Measurements from ENCODE around the gene CHST11. TPM values are rescaled to one million over a fixed set of nuclear protein-coding genes. Genes with fewer than 3 reads are reported as not detected.
A peak's percentile ranks its signal among the peaks of the same experiment; 100 is the strongest.

The CHST11 gene
- total and polyA plus RNA-seq, 9 of the 15 experiments (the other 6 are each of a cell fraction or from before 2014, with no cell fraction given): 2.3 to 38.7 (median 15.0) TPM

DNA sequence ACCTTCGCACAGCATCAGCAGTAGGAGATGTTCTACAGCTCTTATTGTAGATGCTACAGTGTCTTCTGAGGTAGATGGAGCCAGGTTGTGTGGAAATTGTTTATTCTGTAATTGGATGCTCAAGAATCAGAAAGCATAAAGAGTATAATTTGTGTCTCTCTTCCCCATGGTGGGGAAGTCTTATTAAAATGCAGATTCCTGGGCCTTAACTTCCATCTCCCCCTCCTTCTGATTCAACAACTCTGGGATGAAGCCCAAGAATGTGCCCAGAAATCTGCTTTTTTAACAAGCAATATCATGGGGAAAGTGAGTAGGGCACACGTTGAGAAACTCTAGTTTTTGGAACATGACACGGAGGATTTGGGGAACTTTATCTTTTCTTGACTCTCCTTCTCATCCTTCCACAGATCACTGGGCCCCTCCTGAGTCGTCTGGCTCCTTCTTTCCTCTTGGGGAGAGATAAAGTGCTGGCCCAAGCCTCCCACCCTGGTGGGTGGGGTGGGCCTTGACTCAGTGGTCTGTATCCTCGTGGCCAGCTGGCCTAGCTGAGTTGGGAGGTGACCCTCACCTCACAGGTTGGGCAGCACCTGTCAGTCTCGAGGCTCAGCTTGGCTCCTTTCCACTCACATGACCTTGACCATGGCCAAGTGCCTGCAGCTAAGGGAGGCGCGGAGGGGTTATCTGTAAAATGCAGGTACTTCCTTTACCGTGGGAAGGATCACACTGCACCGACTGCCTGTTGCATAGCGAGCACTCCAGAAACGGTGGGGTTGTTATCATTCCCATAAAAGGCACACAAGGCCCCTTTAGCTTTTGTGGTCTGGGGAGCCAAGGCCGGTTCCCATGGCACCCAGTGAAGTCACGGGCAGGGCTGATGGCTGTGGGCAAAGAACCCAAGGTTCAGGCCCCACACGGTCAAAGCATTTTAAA, 141.9 kb downstream of the CHST11 start (continued):
- TF ChIP-seq, protein P1, sequence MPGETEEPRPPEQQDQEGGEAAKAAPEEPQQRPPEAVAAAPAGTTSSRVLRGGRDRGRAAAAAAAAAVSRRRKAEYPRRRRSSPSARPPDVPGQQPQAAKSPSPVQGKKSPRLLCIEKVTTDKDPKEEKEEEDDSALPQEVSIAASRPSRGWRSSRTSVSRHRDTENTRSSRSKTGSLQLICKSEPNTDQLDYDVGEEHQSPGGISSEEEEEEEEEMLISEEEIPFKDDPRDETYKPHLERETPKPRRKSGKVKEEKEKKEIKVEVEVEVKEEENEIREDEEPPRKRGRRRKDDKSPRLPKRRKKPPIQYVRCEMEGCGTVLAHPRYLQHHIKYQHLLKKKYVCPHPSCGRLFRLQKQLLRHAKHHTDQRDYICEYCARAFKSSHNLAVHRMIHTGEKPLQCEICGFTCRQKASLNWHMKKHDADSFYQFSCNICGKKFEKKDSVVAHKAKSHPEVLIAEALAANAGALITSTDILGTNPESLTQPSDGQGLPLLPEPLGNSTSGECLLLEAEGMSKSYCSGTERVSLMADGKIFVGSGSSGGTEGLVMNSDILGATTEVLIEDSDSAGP (CRISPR knock-in tag; IDR thresholded peaks at IDR 0.05): peak; percentile 54; the same call in 1 of the 2 replicates
- TF ChIP-seq ZBED1 (IDR thresholded peaks at IDR 0.05) (no peak), BRD9 (IDR thresholded peaks at IDR 0.05; ENCODE audit: low read depth, partially characterized antibody) (no peak), ZNF232 (CRISPR knock-in tag; IDR thresholded peaks at IDR 0.05) (no peak), MYNN (IDR thresholded peaks at IDR 0.05) (peak; percentile 93), MYNN (CRISPR knock-in tag; IDR thresholded peaks at IDR 0.05) (no peak), HDAC2 (IDR thresholded peaks at IDR 0.05) (peak; percentile 95), XRCC5 (IDR thresholded peaks at IDR 0.05; ENCODE audit: low read depth, low read length) (peak; percentile 66; the same call in 1 of the 2 replicates), ARID1B (IDR thresholded peaks at IDR 0.05) (peak; percentile 96), ELF1 (tag; IDR thresholded peaks at IDR 0.05) (0 out of 2 replicates have a peak, but pooled peaks have one; percentile 16), ETV1 (tag; conservative IDR thresholded peaks at IDR 0.05; ENCODE audit: low read depth) (peak; percentile 42)
- TF ChIP-seq, protein P2, sequence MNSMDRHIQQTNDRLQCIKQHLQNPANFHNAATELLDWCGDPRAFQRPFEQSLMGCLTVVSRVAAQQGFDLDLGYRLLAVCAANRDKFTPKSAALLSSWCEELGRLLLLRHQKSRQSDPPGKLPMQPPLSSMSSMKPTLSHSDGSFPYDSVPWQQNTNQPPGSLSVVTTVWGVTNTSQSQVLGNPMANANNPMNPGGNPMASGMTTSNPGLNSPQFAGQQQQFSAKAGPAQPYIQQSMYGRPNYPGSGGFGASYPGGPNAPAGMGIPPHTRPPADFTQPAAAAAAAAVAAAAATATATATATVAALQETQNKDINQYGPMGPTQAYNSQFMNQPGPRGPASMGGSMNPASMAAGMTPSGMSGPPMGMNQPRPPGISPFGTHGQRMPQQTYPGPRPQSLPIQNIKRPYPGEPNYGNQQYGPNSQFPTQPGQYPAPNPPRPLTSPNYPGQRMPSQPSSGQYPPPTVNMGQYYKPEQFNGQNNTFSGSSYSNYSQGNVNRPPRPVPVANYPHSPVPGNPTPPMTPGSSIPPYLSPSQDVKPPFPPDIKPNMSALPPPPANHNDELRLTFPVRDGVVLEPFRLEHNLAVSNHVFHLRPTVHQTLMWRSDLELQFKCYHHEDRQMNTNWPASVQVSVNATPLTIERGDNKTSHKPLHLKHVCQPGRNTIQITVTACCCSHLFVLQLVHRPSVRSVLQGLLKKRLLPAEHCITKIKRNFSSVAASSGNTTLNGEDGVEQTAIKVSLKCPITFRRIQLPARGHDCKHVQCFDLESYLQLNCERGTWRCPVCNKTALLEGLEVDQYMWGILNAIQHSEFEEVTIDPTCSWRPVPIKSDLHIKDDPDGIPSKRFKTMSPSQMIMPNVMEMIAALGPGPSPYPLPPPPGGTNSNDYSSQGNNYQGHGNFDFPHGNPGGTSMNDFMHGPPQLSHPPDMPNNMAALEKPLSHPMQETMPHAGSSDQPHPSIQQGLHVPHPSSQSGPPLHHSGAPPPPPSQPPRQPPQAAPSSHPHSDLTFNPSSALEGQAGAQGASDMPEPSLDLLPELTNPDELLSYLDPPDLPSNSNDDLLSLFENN (IDR thresholded peaks at IDR 0.05; ENCODE audit: low read depth in 2 of 2, low read length in 2 of 2): peak in 1 of 2 experiments; percentile 63; a peak in 2 of 4 replicates
- TF ChIP-seq, protein P3, sequence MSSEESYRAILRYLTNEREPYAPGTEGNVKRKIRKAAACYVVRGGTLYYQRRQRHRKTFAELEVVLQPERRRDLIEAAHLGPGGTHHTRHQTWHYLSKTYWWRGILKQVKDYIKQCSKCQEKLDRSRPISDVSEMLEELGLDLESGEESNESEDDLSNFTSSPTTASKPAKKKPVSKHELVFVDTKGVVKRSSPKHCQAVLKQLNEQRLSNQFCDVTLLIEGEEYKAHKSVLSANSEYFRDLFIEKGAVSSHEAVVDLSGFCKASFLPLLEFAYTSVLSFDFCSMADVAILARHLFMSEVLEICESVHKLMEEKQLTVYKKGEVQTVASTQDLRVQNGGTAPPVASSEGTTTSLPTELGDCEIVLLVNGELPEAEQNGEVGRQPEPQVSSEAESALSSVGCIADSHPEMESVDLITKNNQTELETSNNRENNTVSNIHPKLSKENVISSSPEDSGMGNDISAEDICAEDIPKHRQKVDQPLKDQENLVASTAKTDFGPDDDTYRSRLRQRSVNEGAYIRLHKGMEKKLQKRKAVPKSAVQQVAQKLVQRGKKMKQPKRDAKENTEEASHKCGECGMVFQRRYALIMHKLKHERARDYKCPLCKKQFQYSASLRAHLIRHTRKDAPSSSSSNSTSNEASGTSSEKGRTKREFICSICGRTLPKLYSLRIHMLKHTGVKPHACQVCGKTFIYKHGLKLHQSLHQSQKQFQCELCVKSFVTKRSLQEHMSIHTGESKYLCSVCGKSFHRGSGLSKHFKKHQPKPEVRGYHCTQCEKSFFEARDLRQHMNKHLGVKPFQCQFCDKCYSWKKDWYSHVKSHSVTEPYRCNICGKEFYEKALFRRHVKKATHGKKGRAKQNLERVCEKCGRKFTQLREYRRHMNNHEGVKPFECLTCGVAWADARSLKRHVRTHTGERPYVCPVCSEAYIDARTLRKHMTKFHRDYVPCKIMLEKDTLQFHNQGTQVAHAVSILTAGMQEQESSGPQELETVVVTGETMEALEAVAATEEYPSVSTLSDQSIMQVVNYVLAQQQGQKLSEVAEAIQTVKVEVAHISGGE (CRISPR knock-in tag; IDR thresholded peaks at IDR 0.05): peak in 1 of 3 experiments; percentile 56; a peak in 1 of 6 replicates
- TF ChIP-seq, protein P4, sequence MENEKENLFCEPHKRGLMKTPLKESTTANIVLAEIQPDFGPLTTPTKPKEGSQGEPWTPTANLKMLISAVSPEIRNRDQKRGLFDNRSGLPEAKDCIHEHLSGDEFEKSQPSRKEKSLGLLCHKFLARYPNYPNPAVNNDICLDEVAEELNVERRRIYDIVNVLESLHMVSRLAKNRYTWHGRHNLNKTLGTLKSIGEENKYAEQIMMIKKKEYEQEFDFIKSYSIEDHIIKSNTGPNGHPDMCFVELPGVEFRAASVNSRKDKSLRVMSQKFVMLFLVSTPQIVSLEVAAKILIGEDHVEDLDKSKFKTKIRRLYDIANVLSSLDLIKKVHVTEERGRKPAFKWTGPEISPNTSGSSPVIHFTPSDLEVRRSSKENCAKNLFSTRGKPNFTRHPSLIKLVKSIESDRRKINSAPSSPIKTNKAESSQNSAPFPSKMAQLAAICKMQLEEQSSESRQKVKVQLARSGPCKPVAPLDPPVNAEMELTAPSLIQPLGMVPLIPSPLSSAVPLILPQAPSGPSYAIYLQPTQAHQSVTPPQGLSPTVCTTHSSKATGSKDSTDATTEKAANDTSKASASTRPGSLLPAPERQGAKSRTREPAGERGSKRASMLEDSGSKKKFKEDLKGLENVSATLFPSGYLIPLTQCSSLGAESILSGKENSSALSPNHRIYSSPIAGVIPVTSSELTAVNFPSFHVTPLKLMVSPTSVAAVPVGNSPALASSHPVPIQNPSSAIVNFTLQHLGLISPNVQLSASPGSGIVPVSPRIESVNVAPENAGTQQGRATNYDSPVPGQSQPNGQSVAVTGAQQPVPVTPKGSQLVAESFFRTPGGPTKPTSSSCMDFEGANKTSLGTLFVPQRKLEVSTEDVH (IDR thresholded peaks at IDR 0.05; ENCODE audit: low read depth, partially characterized antibody): no peak
